H1 (cell line): ENCODE results near the gene ZPBP2. TPM values are rescaled to one million over a fixed set of nuclear protein-coding genes. Genes with fewer than 3 reads are reported as not detected.

Experiments
- TBP ChIP-seq: IDR thresholded peaks from 2 replicates; pipeline ENCODE4 v1.6.1; 2011; ENCODE audit warnings: low read depth, low read length, improper control_type of control experiment
- TCF12 ChIP-seq: IDR thresholded peaks from 2 replicates; pipeline ENCODE4 v1.6.1; 2011; ENCODE audit warnings: low read depth, mild to moderate bottlenecking, low read length
- polyA plus RNA-seq, 7 experiments: library from polyadenylated mRNA; depleted of rRNA in 3 of 7; stranded (reverse) in 5 of 7; unstranded in 2 of 7; fragments of >200 nt in 5 of 7; fragments of 200-250 nt in 2 of 7; gene quantifications; 1 replicate in 5 of 7; 2 replicates in 1 of 7; 4 replicates in 1 of 7; pipeline versions ENCODE4 v1.2.1 to v1.2.3, GENCODE V29; 2011 to 2013; ENCODE audit warnings: missing spikeins in 2 of 7, mixed read lengths in 2 of 7
- total RNA-seq: library from RNA; stranded (reverse); fragmentation: NEBNext Ultra II Directional; extraction: Animal tissue kit (Norgen Biotek cat#: 25700); gene quantifications from 2 replicates; pipeline ENCODE4 v1.2.1, GENCODE V29; 2021
- TF ChIP-seq, protein P1 (sequence below): fragments of 300-600 bp; sonication (generic); IDR thresholded peaks from 2 replicates; pipeline ENCODE4 v1.7.1; 2012; ENCODE audit warnings: low read length, moderate library complexity, mild to moderate bottlenecking, inconsistent platforms; ENCODE audit not compliant: insufficient replicate concordance

Gene ZPBP2
- total and polyA plus RNA-seq, 2 of the 8 experiments (the other 6 are each of a cell fraction or from before 2014, with no cell fraction given): not detected

DNA sequence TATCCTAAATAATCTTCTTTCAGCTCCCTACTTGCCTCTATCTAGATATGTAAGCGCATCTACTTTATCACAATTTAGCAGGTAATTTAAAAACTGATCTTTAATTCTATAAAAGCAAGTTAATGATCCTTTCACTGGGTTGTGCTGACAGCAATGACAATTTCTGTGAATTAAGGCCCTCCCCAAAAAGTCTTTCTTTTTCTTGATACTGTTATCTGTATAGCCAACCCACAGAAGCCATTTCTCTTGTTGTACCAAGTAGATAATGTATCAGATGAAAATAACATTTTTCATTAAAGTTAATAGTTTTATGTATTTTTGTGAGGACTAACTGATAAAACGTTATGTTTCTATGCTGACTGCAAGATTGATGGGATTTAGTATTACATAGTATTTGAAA is 3.8 kb downstream of the ZPBP2 start (continued):
- TF ChIP-seq, protein P1, sequence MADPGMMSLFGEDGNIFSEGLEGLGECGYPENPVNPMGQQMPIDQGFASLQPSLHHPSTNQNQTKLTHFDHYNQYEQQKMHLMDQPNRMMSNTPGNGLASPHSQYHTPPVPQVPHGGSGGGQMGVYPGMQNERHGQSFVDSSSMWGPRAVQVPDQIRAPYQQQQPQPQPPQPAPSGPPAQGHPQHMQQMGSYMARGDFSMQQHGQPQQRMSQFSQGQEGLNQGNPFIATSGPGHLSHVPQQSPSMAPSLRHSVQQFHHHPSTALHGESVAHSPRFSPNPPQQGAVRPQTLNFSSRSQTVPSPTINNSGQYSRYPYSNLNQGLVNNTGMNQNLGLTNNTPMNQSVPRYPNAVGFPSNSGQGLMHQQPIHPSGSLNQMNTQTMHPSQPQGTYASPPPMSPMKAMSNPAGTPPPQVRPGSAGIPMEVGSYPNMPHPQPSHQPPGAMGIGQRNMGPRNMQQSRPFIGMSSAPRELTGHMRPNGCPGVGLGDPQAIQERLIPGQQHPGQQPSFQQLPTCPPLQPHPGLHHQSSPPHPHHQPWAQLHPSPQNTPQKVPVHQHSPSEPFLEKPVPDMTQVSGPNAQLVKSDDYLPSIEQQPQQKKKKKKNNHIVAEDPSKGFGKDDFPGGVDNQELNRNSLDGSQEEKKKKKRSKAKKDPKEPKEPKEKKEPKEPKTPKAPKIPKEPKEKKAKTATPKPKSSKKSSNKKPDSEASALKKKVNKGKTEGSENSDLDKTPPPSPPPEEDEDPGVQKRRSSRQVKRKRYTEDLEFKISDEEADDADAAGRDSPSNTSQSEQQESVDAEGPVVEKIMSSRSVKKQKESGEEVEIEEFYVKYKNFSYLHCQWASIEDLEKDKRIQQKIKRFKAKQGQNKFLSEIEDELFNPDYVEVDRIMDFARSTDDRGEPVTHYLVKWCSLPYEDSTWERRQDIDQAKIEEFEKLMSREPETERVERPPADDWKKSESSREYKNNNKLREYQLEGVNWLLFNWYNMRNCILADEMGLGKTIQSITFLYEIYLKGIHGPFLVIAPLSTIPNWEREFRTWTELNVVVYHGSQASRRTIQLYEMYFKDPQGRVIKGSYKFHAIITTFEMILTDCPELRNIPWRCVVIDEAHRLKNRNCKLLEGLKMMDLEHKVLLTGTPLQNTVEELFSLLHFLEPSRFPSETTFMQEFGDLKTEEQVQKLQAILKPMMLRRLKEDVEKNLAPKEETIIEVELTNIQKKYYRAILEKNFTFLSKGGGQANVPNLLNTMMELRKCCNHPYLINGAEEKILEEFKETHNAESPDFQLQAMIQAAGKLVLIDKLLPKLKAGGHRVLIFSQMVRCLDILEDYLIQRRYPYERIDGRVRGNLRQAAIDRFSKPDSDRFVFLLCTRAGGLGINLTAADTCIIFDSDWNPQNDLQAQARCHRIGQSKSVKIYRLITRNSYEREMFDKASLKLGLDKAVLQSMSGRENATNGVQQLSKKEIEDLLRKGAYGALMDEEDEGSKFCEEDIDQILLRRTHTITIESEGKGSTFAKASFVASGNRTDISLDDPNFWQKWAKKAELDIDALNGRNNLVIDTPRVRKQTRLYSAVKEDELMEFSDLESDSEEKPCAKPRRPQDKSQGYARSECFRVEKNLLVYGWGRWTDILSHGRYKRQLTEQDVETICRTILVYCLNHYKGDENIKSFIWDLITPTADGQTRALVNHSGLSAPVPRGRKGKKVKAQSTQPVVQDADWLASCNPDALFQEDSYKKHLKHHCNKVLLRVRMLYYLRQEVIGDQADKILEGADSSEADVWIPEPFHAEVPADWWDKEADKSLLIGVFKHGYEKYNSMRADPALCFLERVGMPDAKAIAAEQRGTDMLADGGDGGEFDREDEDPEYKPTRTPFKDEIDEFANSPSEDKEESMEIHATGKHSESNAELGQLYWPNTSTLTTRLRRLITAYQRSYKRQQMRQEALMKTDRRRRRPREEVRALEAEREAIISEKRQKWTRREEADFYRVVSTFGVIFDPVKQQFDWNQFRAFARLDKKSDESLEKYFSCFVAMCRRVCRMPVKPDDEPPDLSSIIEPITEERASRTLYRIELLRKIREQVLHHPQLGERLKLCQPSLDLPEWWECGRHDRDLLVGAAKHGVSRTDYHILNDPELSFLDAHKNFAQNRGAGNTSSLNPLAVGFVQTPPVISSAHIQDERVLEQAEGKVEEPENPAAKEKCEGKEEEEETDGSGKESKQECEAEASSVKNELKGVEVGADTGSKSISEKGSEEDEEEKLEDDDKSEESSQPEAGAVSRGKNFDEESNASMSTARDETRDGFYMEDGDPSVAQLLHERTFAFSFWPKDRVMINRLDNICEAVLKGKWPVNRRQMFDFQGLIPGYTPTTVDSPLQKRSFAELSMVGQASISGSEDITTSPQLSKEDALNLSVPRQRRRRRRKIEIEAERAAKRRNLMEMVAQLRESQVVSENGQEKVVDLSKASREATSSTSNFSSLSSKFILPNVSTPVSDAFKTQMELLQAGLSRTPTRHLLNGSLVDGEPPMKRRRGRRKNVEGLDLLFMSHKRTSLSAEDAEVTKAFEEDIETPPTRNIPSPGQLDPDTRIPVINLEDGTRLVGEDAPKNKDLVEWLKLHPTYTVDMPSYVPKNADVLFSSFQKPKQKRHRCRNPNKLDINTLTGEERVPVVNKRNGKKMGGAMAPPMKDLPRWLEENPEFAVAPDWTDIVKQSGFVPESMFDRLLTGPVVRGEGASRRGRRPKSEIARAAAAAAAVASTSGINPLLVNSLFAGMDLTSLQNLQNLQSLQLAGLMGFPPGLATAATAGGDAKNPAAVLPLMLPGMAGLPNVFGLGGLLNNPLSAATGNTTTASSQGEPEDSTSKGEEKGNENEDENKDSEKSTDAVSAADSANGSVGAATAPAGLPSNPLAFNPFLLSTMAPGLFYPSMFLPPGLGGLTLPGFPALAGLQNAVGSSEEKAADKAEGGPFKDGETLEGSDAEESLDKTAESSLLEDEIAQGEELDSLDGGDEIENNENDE: no peak
- TF ChIP-seq TCF12 (no peak), TBP (no peak)
